GM21526 (cell line): ENCODE data around the gene RPS6KB1.
"Not testable (repeated sequence)": the region's sequence is repeated elsewhere in the genome, so short reads cannot be mapped to it uniquely, and the experiment has no call there.

Experiments used
- ATAC-seq: cut with Tn5 transposase; IDR thresholded peaks from one replicate; pipeline ENCODE4 v1.9.1; 2021; ENCODE audit warnings: moderate library complexity; ENCODE audit not compliant: unreplicated experiment, low FRiP score

Gene RPS6KB1

GRCh38 chr17:59869941-59870218, 23.0 kb upstream of the RPS6KB1 start:
- no peak for ATAC-seq

DNA sequence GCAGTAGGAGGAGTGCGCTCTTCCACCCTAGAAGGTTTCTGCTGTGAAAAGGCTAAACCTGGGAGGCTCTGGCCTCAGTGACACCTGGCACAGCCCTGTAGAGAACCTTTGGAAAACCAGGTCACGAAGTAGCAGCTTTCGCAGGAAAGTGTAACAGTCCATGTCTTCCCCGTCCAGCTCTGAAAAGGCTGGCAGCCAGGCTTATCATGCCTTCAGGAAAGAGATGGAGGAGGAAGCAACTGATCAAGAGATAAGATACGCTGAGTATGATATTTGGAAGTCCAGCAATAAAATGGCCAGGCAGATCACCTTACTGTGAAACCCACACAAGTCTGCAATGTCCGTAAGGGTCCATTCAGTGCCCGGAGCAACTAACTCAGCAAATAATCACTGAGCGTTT, 22.4 kb upstream of the RPS6KB1 start:
- no peak for ATAC-seq

DNA sequence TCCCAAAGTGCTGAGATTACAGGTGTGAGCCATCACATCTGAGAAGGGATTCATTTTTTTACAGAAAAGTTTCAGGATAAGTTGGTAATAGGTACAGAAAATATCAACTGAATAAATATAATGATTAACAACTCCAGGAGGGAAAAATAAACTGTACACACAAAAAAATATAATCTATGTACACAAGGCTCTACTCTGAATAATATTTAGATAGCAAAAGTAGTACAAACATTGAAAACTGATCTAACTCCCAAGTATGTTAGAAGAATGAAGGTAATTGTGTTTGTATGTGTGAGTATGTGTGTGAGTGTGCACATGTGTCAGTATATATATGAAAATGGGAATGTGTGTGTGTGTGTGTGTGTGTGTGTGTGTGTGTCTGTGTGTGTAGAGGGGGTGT, 20.6 kb upstream of the RPS6KB1 start:
- no peak for ATAC-seq

- not testable (repeated sequence) for ATAC-seq
Measured at GRCh38 chr17:59873414-59873813, 19.5 kb upstream of the RPS6KB1 start.

- ATAC-seq, result no peak
Measured at GRCh38 chr17:59874376-59874775, 18.5 kb upstream of the RPS6KB1 start.

DNA sequence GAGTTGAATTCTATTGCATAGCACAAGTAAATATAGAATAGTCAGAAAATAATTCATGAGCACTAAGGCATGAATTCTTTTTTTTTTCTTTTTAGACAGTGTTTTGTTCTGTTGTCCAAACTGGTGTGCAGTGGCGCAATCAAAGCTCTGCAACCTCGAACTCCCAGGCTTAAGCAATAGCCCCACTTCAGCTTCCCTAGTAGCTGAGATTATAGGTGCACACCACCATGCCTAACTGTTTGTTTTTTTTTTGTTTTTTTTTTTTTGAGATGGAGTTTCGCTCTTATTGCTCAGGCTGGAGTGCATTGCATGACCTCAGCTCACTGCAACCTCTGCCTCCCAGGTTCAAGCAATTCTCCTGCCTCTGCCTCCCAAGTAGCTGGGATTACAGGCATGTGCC, 16.8 kb upstream of the RPS6KB1 start:
- no peak for ATAC-seq

DNA sequence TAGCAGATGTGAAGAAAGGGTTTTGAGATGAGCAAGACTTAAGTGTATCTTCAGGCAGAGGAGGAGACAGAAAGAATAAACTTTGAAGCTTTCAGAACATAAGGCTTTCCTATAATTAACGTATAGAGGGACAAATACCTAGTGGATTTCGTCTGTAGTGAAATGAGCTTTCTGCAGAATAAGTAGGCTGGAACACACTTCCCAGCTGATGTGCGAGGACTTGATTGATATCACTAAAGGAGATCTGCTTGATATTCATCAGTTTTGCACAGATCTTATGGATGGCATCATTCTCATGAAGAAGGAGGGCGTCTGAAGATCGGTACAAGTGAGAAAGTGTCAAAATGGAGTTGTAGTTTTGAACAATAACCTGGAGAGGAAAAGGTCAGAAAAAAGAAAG, 15.0 kb upstream of the RPS6KB1 start:
- no peak for ATAC-seq

DNA sequence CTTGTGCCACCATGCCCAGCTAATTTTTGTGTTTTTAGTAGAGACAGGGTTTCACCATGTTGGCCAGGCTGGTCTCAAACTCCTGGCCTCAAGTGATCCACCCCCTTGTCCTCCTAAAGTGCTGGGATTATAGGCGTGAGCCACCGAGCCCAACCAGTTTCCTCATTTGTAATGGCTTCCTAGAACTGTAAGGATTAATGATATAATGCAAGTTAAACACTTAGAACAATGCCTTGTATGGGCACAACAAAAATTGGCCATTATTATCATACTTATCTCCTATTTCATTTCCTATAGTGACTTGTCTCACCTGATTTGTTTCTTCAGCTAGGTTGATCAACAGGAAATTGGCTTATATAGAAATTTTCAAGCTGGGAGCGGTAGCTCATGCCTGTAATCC, 14.3 kb upstream of the RPS6KB1 start:
- ATAC-seq, result no peak

DNA sequence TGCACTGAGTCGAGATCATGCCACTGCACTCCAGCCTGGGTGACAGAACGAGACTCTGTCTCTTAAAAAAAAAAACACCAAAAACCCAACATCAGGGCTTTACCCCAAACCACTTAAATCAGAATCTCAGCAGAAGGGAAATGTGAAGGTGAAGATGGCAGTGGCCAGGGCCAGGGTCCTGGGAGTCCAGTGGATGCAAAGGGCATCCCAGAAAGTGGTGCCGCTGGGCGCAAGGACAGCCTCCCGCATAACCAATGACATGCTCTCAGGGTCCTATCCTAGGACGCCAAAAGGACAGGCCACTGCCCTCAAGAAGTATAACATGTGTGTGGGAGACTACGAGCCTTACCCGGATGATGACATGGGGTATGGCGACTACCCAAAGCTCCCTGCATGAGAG, 8.1 kb upstream of the RPS6KB1 start:
- no peak for ATAC-seq

DNA sequence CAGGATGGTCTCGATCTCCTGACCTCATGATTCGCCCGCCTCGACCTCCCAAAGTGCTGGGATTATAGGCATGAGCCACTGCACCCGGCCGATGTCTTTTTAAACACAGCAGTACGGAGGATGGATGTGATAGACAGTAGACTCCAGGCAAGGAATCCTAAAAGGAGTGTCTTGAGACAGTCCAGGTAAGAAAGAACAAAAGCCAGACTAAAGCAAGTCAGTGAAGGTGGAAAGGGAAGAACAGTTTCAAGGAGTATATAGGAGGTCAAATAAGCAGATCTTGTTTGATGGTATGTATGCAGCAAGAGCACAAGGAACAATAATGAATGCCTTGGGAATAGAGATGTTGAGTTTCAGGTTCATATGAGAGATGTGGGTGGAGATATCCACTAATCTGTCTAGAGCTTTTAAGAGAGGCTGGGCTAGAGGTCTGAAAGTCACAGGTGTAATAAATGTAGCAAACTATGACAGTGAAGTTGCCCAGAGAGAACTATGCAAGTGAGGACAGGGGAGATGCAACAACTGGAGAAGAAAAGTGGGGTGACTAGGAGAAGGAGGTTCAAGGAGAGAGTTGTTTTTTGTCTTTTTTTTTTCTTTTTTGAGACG, 4.7 kb upstream of the RPS6KB1 start:
- no peak for ATAC-seq

DNA sequence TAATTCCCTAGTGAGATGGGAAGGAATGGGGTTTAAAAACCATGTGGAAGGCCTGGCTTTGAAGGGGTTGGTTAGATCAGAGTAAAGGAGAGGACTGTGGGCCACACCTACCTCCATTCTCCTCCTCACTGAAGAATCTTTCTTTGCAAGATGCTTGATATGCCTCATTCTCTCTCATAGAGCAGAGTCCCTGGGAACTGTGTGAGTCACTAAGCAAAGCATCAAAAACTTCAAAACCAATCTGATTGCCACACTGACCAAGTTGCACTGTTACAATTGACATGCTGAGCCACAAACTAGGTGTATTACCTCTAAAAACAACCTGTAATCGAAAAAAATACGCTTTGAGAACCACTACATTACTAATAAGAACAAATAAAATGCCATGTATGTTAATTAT, 2.2 kb upstream of the RPS6KB1 start:
- ATAC-seq, result no peak

DNA sequence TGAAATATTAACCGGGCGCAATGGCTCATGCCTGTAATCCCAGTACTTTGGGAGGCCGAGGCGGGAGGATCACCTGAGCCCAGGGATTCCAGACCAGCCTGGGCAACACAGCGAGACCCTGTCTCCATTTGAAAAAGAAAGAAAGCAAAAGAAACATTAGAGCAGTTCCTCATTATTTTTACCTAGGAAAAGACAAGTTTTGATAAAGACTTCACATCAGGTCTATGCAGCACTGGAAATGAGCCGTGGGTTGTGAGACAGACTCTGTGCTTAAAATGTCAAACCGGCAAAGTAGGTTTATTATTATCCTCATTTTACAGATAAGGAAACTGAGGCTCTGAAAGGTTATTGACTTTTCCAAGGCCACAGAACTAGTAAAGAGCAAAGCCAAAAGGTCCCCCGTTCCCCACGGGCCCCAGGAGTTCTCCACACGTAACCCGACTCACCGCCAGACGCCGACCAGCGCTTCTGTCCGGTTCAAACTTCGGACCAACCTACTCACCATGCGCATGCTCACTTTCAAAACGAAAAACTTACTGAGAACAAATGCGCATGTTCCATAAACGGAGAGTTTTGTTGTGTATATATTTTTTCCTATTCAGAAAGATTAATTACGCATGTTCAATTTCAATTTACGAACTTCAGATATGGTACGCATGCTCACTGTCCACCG, 534 bp upstream of the RPS6KB1 start:
- peak; percentile 48 for ATAC-seq

- ATAC-seq, result no peak
Measured at GRCh38 chr17:59893676-59894100, 767 bp downstream of the RPS6KB1 start.

- no peak for ATAC-seq
Measured at GRCh38 chr17:59897090-59897489, 4.2 kb downstream of the RPS6KB1 start.

DNA sequence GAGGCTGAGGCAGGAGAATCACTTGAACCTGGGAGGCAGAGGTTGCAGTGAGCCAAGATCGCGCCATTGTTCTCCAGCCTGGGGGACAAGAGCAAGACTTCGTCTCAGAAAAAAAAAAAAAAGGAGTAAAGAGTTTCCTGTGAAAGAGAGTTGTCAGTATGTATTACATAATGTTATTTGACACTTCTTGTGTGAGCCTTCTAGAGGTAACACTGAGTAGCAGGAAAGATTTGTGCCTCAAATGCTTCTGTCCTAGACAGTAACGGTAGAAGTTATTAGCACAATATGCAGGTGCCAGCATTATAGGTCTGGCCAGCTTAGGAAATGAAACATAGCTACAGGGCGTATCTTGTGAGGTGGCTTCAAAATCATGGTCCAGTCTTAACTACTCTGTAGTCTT, 6.2 kb downstream of the RPS6KB1 start:
- ATAC-seq, result no peak

- ATAC-seq, result no peak
Measured at GRCh38 chr17:59901604-59902003, 8.7 kb downstream of the RPS6KB1 start.

DNA sequence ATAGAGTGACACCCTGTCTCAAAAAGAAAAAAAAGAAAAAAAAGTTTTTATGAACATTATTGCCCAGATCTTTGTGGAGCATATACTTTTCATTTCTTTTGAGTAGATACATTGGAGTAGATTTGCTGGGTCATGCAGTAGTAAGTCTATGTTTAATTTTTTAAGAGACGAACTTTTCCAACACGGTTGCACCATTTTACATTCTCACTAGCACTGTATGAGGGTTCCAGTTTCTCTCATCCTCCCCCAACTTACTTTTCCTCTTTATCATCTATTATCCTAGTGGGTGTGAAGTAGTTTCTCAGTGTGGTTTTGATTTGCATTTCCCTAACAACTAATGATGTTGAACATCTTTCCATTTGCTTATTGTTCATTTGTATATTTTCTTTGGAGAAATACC, 10.5 kb downstream of the RPS6KB1 start:
- no peak for ATAC-seq

GRCh38 chr17:59907467-59907866, 14.5 kb downstream of the RPS6KB1 start:
- ATAC-seq, result no peak

DNA sequence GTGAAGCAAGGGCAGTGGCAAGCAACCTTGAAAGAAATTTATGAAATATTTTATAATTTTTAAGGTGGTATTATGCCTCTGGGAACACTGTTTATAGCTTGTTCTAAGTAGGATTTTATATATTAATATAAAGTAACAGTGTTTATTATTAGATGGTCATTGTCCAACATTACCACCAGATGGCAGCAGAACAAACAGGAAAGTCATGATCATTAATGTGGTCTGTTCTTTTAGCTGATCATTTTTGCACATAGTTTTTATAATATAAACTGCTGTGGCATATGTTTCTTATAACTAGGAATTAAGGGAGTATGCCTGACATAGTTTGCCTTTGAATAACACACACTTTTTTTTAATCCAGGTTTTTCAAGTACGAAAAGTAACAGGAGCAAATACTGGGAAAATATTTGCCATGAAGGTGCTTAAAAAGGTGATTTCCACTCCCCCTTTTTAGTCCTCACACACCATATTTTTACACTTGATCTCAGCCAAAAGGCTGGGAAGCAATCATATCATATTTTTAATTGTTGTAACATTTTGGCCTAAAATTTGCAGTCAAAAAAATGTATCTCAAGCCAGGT, 21.4 kb downstream of the RPS6KB1 start:
- ATAC-seq, result no peak

- ATAC-seq, result no peak
Measured at GRCh38 chr17:59916446-59916845, 23.5 kb downstream of the RPS6KB1 start.

GRCh38 chr17:59920637-59921036, 27.7 kb downstream of the RPS6KB1 start:
- not testable (repeated sequence) for ATAC-seq

- ATAC-seq, result not testable (repeated sequence)
Measured at GRCh38 chr17:59930121-59930520, 37.2 kb downstream of the RPS6KB1 start.
